ENCODE data around the gene CDH4.

CDH4 gene

GRCh38 chr20:61251529-61252393 lies at the start of gene CDH4:
Gene CDH4, plus strand, starts transcription at chr20:61252261.
- DNase-seq (ENCODE audit: low read depth): peak; percentile 14

- no peak for DNase-seq (ENCODE audit: low read depth)
These were observed 48.7 kb upstream of the CDH4 start for GRCh38 chr20:61203320-61203719.

GRCh38 chr20:61204206-61204605 lies 47.9 kb upstream of the CDH4 start:
- no peak for DNase-seq (ENCODE audit: low read depth)

GRCh38 chr20:61205769-61206168 lies 46.3 kb upstream of the CDH4 start:
- no peak for DNase-seq (ENCODE audit: low read depth)

- DNase-seq (ENCODE audit: low read depth): no peak
These were observed 41.2 kb upstream of the CDH4 start for GRCh38 chr20:61210862-61211261.

GRCh38 chr20:61217848-61218247 lies 34.2 kb upstream of the CDH4 start:
- DNase-seq (ENCODE audit: low read depth): no peak

- no peak for DNase-seq (ENCODE audit: low read depth)
These were observed 33.0 kb upstream of the CDH4 start for GRCh38 chr20:61219021-61219431.

- DNase-seq (ENCODE audit: low read depth): no peak
These were observed 31.9 kb upstream of the CDH4 start for GRCh38 chr20:61220131-61220530.

GRCh38 chr20:61220626-61221325 lies 31.3 kb upstream of the CDH4 start:
- no peak for DNase-seq (ENCODE audit: low read depth)

GRCh38 chr20:61222699-61223098 lies 29.4 kb upstream of the CDH4 start:
- DNase-seq (ENCODE audit: low read depth): no peak

GRCh38 chr20:61223121-61223520 lies 28.9 kb upstream of the CDH4 start:
- DNase-seq (ENCODE audit: low read depth): no peak

- no peak for DNase-seq (ENCODE audit: low read depth)
These were observed 21.9 kb upstream of the CDH4 start for GRCh38 chr20:61230166-61230565.

GRCh38 chr20:61233590-61233989 lies 18.5 kb upstream of the CDH4 start:
- DNase-seq (ENCODE audit: low read depth): no peak

- DNase-seq (ENCODE audit: low read depth): no peak
These were observed 17.7 kb upstream of the CDH4 start for GRCh38 chr20:61234224-61234890.

GRCh38 chr20:61236713-61237112 lies 15.3 kb upstream of the CDH4 start:
- DNase-seq (ENCODE audit: low read depth): no peak

- DNase-seq (ENCODE audit: low read depth): no peak
These were observed 13.2 kb upstream of the CDH4 start for GRCh38 chr20:61238813-61239212.

GRCh38 chr20:61240814-61241213 lies 11.2 kb upstream of the CDH4 start:
- no peak for DNase-seq (ENCODE audit: low read depth)

- DNase-seq (ENCODE audit: low read depth): no peak
These were observed 7.8 kb upstream of the CDH4 start for GRCh38 chr20:61244213-61244612.

GRCh38 chr20:61246269-61246668 lies 5.8 kb upstream of the CDH4 start:
- no peak for DNase-seq (ENCODE audit: low read depth)

GRCh38 chr20:61249626-61250025 lies 2.4 kb upstream of the CDH4 start:
- DNase-seq (ENCODE audit: low read depth): no peak

GRCh38 chr20:61252601-61253263 lies 671 bp downstream of the CDH4 start:
- DNase-seq (ENCODE audit: low read depth): no peak

- no peak for DNase-seq (ENCODE audit: low read depth)
These were observed 1.2 kb downstream of the CDH4 start for GRCh38 chr20:61253264-61253639.

Data from activated T-cell treated with anti-CD3 and anti-CD28 coated beads for 48 hours (primary cell).